EH (cell line): ENCODE results near the gene GADD45G.

Experiments used
- DNase-seq: peaks from one replicate; pipeline ENCODE4 v3.0.0-alpha.2; 2015; ENCODE audit warnings: low read depth

GADD45G gene

DNA sequence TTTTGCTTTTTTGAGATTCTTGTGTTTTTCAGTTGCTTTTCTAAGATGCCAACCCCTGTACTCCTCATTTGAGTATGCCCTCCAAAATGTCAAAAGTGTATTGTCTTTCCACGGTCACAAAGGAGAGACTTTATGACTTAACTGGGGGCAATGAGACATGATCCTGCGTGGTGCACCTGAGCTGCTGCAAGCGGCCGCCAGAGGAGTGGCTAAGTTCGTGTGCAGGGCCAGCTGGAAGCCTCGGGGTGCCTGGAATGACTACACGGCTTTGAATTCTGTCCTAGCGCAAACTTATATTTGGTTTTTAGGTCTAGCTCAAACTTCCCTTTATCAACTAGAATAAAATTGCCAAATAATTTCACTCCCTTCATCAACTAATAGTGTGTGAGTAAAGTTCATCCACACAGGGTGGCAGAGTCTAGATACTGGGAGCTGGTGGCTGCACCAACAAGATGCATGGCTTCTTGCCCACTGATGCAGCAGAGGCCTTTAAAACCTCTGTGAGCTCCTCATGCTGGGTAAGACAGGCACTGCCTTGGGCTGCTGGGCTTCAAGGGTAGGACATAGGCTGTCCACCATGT lies 4.7 kb downstream of the GADD45G start:
- no peak for DNase-seq

DNA sequence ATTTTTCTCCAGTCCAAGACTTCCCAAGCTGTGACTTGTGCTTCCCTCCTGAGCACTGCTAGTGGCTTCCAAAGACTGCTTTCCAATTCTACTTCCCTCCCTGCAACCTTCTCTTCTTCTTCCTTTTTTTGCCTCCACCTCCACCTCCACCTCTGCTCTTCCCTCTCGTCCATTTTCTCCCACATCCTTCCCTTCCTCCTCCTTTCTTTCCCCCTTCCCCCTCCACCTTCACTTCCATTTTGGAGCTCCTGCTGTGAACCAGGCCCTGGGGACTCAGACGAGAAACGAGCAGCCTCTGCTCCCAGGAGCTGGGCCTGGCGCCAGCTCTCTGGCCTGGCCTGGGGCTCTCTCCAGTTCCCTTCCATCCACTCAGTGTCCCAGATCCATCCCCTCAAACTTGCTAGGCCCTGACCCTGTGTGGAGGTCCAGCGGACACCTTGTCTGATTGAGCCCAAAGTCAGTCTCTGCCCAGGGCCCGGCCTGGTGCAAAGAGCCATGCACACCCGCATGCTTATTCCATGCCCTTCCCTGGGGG lies 5.6 kb downstream of the GADD45G start:
- DNase-seq, result no peak

DNA sequence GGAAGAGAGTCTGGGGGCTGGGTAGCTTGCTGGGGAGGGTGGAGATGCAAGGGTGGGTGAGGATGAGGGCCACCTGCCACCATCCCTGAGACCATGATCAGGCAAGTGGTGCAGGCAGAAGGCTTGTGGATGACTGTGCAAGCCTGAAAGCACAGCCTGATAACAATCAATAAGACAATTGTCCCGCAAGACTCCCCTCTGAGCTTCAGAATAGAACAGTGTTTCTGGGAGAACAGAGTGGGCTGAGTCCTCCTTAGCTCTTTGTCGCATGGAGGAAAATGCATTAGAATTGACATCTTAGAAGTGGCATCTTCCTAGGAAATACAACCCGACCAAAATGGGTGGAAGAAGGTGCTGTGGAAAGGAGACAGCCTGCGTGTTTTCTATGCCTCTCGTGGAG lies 6.6 kb downstream of the GADD45G start:
- no peak for DNase-seq

DNA sequence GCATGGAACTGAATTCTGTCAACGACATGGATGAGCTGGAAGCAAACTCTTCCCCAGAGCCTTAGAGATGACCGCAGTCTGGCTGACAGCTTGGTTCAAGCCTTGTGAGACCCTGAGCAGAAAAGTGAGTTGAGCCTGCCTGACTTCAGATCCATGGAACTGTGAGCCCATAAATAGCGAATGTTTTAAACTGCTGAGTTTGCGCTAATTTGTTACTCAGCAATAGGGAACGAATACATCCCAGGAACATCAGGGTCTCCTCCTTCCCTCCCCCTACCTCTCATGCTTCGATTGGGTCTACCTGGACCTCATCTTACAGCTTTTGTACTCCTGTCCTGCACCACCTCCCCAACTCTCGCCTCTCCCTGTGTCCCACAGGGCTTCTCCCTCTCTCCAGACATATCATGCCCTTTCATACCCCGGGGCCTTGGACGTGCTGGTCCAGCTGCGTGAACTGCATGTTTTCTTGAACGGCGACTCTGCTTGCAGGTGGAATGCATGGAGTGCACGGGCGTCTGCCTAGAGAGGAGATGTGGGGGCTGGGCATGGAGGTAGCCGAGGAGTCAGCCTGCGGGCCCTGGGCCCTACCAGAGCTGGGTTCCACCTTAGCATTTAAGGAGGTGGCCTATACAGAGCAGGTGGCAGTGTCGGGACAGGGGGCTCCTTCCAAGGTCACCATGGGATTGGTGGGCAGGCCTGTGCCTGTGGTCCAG lies 7.9 kb downstream of the GADD45G start:
- no peak for DNase-seq

DNA sequence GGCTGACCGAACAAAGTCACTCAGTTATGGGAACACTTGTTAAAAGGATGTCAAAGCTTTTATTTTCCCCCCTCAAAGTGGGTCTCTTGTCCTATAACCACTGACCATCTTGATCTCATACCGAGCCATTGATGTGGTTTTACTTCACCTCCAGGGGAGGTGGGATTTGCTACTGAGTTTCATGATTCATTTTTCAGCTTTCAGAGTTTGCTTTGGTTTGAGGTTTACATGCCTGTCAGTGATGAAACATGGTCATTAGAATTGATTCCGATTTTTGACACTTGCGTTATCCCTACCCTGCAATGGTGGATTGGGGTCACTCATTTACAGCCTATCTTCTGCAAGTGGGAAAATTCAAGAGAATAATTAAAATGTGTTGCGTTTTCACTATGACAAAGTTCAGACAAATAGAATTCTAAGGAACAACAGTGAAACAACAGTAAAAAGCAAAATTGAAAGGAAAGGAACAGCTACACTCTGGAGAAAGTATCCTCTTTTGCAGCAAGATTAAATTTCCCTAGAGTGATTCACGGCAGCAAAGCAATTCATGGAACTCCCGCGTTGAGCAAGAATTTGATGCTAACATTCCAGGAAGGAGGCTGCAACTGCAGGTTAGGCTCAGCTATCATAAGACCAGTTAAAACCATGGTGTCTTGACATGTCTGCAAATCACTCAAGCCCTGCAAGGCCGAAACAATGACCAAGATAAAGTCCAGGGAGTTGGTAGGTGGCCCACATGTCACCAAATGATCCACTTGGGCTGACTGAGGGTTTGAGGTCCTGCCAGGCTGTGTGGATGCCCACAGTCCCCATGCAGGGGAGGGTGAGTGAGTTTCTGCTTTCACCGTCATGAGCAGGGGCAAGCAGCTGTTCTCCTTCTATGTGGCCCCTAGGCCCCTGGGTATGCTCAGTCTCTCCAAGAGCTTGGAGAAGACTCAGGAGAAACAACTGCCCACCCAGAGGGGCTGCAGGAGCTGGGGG lies 9.4 kb downstream of the GADD45G start:
- DNase-seq, result no peak

DNA sequence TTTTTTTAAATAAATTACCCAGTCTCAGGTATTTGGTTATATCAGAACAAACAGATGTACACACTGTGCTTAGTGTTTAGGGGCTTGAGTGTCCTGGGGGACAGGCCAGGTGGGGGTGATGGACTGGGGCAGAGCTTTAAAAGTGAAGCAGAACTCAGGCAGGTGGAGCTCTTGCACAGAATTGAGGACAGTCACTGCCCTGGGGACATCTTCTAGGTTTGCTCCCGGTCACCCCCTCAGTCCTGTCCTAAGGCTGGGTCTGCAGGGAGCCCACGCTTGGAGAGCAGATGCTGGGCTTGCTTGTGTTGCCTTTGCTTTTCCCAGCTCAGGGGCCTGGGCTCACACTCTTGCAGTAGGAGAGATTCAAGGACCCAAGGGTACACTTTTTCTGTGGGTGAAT lies 10.8 kb downstream of the GADD45G start:
- DNase-seq, result no peak

DNA sequence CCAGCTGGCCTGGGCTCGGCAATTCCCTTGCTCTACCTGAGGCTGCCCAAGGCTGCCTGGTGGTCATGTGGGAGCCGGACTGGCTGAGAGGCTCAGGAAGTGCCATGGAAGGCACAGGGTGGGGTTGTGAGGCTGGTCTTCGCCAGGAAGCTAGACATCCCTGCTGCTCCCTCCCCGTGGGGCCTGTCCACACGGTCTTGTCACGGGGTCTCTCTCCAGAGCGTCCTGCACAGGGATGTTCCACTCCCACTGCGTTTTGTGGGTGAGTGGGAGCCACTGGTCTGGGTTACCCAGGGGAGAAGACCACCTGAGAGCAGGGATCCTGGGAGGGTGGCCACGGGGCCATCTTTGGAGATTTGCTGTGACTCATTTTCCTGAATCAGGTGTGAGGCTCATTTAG lies 11.6 kb downstream of the GADD45G start:
- DNase-seq, result no peak

DNA sequence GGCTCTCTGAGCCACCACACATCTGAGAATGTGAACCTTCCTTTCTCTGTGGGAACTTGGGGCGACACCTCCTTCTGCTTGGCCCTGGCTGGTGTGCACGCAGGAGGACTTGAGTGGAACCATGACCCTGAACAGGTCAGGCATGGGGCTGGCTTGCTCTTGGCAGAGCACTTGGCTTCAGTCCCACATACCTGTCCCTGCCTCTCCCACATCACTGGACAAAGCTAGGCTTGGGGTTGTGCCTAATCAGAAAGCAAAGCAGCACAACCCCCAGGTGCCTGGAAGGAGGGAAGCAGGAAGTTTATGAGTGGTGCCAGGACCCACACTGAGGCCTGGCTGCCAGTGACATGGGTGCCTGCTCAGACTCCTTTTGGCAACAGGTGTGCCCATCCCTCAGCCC lies 13.2 kb downstream of the GADD45G start:
- no peak for DNase-seq

DNA sequence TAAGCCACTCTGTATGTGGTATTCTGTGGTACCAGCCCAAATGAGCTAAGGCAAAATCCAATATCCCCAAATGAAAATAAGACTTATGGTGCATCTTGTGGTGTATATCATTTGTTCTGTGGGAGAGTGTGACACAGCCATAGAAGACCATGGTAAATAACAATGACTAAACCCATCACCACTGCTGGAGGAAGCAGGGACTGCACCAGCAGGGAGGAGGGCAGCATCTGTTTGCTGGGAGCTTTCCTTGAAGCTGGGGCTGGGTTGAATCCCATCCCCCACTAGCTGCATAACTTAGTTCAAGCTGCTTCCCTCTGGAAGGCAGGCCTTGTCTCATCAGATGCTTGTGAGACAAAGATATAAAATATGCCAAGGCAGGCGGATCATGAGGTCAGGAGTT lies 14.2 kb downstream of the GADD45G start:
- DNase-seq, result no peak

DNA sequence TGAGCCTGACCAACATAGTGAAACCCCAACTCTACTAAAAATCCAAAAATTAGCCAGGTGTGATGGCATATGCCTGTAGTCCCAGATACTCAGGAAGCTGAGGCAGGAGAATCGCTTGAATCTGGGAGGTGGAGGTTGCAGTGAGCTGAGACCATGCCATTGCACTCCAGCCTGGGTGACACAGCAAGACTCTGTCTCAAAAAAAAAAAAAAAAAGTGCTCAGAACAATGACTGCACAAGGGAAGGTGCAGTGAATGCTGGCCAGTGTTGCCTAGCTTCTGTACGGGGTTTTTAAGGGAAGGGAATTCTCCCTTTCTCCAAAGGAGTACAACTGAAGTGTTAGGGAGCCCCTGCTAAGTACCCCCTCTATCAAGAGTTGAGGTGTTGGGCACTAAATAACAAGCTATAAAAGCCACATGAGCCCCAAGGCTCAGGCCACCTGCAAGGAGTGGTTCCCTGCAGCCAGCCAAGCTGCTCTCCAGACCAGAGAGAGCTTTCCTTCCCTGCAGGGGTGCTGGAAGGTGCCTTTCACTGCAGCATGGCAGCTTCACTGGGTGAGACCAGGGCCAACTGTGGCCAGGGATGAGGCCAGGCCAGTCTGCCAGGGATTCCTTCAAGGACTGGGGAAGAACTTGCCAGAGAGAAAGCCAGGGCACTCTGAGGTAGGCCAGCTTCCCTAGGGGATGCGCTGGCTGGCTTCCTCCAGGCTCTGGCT lies 14.8 kb downstream of the GADD45G start:
- DNase-seq, result no peak

DNA sequence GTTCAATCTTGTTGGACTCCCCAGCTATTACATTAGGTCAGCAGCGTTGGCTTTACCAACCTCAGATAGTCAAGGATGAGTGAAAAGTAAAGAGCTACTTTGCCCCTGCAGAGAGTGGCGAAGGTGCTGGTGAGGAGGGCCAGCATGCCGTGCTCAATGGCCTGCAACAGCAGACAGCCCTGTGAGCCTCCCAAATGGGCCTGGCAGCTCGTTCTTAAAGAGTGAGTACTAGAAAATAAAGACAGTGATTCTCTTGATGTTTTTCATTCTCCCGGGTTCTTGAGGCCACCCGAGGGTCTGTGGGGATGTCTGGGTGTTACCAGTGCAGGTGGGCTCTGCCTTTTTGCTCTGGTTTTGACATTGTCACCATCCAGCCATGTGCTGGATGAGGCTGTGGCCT lies 16.2 kb downstream of the GADD45G start:
- no peak for DNase-seq

DNA sequence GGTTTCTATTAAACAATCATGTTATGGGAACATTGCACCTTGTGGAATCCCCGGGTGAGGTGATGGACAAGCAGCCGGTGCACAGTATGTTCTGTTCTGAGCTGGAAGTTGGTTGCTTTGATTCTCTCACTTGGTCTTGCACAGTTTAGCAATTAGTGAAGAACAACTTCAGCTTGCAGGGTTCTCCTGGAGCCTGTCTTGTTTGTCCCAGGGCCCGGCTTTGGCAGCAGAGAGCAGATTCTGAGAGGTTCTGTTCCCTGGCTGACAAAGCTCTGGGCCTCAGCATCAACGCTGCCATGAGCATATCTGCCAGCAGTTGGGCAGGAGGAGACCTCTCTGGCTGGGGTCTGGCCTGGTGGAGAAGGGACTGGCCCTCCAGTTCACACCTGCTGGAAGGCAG lies 16.9 kb downstream of the GADD45G start:
- DNase-seq, result no peak

DNA sequence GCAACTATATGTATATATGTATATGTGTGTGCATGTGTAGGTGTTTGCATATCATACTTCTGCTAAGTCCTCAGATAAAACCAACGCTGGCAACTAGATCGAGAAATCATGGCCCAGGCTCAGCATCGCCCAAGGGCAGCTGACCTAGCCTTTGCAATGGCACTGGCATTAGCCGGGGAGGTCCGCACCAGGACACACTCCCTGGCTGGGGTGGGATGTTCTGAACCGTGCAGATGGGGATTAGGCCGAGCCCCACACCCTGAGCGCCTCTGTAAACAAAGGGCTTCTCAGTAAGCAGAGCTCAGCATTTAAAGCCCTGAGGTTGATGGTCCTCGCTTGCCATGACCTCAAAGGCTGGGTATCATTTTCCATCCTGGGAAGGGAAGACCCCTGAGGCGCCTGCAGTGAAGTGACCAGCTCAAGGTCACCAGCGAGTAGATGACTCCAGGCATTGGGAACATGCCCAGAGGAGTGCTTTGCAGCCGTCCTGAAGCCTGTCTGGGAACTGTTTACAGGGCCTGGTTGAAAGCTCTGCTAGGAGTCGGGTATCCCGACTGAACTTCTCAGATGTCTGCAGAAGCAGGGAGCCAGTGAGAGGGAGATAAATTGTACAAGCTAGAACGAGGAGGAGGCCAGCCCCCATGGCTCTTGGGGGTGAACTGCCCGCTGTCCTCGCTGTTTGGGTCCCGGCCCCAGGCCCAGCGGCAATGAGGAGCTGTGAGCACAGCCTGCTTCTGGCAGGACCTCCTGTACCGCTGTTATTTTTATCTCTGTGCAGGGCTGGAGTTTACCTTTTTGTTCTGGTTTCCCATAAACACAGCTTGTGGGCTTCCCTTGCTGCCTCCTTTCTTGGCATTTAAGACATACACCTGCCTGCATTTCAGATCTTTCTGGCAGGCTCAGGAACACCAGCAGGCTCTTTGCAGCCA lies 18.4 kb downstream of the GADD45G start:
- DNase-seq, result no peak

DNA sequence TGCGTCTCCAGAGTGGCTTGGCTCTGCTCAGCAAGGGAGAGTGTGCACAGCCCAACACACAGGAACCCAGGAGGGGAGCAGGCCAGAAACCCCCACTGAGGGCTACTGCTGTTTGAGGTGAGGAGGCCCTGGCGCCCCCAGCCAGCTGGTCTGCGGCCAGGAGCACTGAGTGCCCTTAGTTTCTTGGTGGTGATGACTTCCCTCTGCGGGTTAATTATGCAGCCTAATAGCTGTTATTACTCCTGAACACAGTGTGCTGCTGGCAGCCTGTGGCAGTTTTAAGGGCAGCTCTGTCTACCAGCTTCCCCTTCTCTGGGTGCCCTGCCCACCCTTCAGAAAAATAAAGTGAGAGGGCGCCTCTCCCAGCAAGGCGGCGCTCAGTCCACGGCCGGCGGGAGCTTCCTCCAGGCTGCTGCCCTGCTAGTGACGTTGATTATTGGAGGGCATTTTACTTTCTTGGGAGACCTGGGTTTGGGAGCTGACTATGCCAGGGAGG lies 19.2 kb downstream of the GADD45G start:
- DNase-seq, result no peak

DNA sequence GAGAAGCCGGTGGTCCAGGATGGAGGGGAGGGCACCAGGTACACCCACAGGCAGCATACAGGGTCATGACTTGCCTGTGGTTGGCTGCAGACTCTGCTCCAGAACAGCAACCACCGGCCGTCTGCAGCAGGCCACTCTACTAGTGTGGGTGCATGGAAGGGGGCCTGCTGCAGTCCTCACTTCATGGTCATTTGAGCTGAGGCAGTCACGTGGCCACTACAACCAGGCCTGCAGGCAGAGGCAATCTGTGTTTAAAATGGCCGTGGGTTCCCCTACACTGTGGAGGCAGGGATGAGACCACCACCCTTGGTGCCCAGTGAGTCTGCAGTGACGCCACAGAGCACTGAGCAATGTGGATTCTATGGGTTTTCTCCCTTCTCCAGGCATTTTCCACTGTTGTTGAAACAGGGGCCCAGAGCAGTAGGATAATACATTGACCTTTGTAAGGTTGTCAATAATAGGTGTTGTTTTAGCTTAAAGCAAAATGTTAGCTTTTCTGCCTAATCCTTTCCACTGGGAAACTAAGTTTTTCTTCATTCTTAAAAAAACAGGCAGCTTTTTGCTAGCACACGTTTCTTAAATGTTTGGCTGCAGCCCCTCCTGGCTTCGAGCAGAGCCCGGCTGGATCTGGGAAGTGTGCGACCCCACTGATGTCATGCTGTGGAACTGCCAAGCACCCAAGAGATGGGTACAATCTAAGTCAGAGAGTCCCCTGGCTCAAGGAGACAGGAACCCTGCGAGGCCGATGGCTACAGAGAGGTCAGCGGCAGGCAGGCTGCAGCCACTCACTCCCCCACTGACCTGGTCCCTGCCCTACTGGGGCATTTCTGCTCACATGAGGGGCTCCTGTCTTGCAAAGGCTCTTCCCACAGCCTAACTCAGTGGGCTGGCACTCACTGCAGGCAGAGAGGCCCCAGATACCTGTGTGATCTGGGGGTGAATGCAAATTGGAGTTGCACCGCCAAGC lies 21.2 kb downstream of the GADD45G start:
- DNase-seq, result no peak

DNA sequence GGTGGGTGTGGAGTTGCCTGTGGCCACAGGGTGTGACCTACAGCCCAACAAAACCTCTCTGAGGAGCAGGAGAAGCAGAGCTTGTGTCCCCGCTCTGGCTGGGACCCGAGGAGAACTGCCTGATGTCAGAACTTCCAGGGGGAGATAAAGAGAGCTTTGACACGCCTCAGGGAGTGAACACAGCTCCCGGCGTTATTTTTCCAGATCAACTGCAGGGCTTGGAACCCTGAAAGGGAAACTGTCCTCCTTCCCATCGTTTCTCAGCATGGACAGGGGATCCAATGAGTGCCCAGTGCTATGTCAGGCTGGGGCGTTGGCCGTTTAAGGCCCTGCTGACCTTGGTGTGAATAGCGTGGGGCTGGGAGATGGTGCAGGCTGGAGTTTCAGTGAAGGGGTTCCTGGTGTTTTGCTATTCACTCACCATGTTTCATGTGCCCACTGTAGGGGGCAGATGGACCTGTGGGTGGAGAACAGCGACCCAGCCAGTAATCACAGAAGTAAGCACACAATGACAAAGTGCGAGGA lies 22.0 kb downstream of the GADD45G start:
- DNase-seq, result no peak

DNA sequence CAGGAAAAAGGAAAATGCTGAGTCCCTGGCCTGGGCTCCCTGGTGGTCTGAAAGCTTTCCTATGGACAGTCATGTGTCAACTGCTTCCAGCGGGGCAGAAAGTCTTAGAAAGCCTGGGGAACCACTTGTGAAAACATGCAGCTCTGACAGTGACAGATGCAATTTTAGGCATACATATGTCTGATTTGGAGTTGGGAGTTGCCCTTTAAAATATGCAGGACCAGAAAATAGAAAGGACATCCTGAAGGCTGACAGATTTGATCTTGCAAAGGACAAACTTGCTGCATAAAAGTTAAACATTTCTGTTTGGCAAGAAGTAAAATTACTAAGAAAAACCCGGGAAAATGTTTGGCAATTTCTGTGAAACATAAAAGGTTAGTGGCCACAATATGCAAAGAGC lies 23.8 kb downstream of the GADD45G start:
- DNase-seq, result no peak

DNA sequence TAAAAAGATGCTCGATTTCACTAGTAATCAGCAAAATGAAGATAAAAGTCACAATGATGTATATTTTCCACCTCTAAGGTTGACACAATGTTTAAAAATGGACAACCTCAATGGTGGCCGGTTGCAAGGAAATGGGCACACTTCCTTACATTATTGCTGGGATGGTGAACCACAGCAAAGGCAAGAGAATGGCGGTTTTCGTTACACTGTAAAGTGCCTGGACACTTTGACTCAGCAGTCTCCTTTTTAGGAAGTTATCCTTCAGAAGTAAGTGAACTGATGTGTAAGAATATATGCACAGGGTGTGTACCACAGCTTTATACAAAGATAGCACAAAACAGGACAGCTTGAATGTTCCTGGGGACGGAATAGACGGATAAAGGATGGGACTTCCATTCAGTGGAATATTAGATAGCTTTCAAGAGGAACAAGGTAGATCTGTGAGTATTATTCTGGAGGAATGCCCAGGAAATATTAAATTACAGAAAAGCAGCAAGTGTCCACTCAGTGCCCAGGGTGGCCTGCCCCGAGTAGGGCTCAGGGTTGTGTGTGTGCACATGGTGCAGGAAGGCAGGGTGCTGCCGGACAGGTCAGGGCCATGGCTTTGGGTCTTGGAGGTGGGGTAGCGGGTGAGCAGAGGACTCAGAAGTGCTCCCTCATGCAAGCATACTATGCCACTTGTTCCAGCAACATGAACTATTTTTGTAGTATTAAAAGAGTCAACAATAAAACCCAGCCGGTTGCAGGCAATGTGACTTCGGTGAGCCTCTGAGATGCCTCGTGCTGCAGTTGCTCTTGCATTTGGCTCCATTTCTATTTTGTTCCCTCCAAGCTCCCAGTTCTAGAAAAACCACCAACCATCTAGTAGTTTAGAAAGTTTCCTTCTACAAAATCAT lies 24.5 kb downstream of the GADD45G start:
- no peak for DNase-seq
